ENCODE measurements around the gene RPP25L.

Gene RPP25L

GRCh38 chr9:34575241-34575640 is 36.7 kb downstream of the RPP25L start:
- in situ Hi-C loops (cut with MboI; ENCODE audit: low pct_unique_long_range_greater_than_20kb, low sequenced_read_pairs, unreplicated experiment) = loop anchor here (25.0 kb wide), 1 partner anchor 138 kb away; no protein-coding TSS in a partner anchor
- no peak for DNase-seq (ENCODE audit: low spot score)
- no peak for TF ChIP-seq CTCF (IDR thresholded peaks at IDR 0.05; ENCODE audit: extremely low read depth, insufficient read depth, missing control alignments)

- TF ChIP-seq CTCF (IDR thresholded peaks at IDR 0.05; ENCODE audit: extremely low read depth, insufficient read depth, missing control alignments) = no peak
- in situ Hi-C loops (cut with MboI; ENCODE audit: low pct_unique_long_range_greater_than_20kb, low sequenced_read_pairs, unreplicated experiment) = no loop called here
- DNase-seq (ENCODE audit: low spot score) = no peak
Measured at GRCh38 chr9:34574571-34574970, 37.3 kb downstream of the RPP25L start.

GRCh38 chr9:34573599-34574325 is 38.1 kb downstream of the RPP25L start:
- TF ChIP-seq CTCF (IDR thresholded peaks at IDR 0.05; ENCODE audit: extremely low read depth, insufficient read depth, missing control alignments) = no peak
- no peak for DNase-seq (ENCODE audit: low spot score)
- in situ Hi-C loops (cut with MboI; ENCODE audit: low pct_unique_long_range_greater_than_20kb, low sequenced_read_pairs, unreplicated experiment) = no loop called here

GRCh38 chr9:34572628-34573027 is 39.3 kb downstream of the RPP25L start:
- TF ChIP-seq CTCF (IDR thresholded peaks at IDR 0.05; ENCODE audit: extremely low read depth, insufficient read depth, missing control alignments) = no peak
- in situ Hi-C loops (cut with MboI; ENCODE audit: low pct_unique_long_range_greater_than_20kb, low sequenced_read_pairs, unreplicated experiment) = no loop called here
- DNase-seq (ENCODE audit: low spot score) = no peak

GRCh38 chr9:34572092-34572491 is 39.8 kb downstream of the RPP25L start:
- no peak for DNase-seq (ENCODE audit: low spot score)

GRCh38 chr9:34571481-34571810 is 40.5 kb downstream of the RPP25L start:
- in situ Hi-C loops (cut with MboI; ENCODE audit: low pct_unique_long_range_greater_than_20kb, low sequenced_read_pairs, unreplicated experiment) = no loop called here
- DNase-seq (ENCODE audit: low spot score) = no peak
- TF ChIP-seq CTCF (IDR thresholded peaks at IDR 0.05; ENCODE audit: extremely low read depth, insufficient read depth, missing control alignments) = no peak

More at GRCh38 chr9:34572092-34572491, 39.8 kb downstream of the RPP25L start:
- in situ Hi-C loops (cut with MboI; ENCODE audit: low pct_unique_long_range_greater_than_20kb, low sequenced_read_pairs, unreplicated experiment) = no loop called here
- no peak for TF ChIP-seq CTCF (IDR thresholded peaks at IDR 0.05; ENCODE audit: extremely low read depth, insufficient read depth, missing control alignments)
